ENCODE measurements around the gene STRN4. TPM values are rescaled to one million over a fixed set of nuclear protein-coding genes. Genes with fewer than 3 reads are reported as not detected.

Gene STRN4
- polyA plus RNA-seq, 4 donors: 74.9 to 113 (median 91.5) TPM

DNA sequence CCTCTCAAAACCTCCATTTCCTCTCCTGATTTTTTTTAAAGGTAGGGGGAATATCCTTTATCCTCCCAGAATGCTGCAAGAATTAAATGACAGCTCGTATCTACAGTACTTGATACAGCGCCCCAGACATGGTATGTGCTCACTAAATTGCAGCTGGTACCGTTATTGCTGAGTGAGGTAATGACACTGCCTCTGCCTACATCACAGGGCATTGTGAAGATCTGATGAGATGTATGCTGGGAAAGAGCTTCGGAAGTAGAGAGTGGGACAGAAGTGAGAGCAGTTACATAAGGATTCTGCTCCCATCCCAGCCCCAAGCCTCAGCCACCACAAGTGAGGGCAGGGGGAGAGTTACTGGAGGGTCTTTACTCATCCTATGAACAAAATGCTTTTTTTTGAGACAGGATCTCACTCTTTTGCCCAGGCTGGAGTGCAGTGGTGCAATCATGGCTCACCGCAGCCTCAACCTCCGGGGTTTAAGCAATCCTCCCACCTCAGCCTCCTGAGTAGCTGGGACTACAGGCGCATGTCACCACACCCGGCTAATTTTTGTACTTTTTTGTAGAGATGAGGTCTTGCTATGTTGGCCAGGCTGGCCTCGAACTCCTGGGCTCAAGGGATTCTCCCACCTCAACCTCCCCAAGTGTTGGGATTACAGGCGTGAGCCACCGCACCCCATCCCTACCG, 2.1 kb downstream of the STRN4 start:
- no peak for DNase-seq (ENCODE audit: low read depth in 4 of 4, low spot score in 2 of 4)

DNA sequence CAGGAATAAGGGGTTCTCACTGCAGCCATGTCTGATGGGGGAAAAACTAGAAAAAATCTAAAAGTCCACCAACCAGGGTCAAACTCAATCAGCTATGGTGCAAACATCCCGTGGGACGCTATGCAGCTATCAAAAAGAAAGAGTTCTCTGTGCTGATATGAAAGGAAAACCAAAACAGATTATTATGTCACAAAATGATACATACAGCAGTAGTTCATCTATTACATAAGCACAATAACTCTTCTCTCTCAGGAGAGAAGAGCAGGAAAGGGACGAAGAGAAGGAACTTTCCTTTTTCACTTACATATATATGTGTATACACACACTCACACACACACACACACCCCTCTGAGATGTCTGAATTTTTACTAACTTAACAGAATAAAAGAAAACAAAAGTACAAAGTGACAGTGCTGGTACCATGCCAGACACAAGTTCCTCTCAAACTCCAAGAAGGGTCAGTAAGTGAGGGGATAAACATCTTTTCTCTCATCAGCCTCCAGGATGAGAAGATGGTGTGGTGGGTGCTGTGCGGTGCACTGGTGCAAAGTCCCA, 3.2 kb downstream of the STRN4 start:
- no peak for DNase-seq (ENCODE audit: low read depth in 4 of 4, low spot score in 2 of 4)

- no peak for DNase-seq (ENCODE audit: low read depth in 4 of 4, low spot score in 2 of 4)
Measured at GRCh38 chr19:46741447-46741846, 4.8 kb downstream of the STRN4 start.

DNA sequence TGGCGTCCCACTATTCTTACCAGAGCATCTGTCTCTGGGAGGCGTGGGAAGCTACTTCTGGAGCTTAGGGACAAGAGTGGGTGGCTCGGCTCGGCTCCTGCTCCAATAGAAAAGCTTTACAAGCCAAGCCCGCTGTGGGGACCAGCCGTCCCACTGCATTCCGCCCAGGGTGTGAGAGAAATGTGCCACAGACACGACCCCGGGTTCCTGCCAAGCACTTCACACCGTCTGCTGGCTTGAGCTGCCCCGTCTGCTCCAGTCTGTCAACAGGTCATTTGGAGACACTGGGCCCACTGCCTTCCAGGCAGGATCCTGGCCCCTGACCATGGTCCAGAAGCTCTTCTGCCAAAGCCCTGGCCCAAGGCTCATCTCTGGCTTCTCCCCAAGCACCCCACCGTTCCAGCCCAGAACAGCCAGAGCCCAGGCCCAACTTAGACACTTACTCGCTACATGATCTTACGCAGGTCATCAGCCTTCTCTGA, 6.9 kb downstream of the STRN4 start:
- DNase-seq (ENCODE audit: low read depth in 4 of 4, low spot score in 2 of 4): no peak

DNA sequence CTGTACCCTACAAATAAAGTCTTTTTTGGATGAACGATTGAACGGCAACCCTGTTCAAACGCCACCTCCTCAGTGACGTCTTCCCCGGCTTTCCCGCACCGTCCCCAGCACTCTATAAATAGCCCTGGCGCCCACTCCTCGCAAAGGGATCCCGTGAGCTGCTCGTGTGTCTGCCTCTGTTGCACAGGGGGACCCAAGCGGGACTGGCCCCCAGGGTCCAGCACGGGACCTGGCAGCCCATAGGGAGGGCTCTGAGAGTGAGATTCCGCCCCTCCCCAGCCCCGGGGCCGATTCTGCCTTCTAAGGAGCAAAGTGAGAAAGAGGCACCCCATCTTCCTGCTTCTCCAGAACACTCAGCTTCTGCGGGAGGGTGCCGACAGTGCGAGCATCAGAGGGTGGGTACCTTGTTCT, 8.5 kb downstream of the STRN4 start:
- DNase-seq (ENCODE audit: low read depth in 4 of 4, low spot score in 2 of 4): no peak

DNA sequence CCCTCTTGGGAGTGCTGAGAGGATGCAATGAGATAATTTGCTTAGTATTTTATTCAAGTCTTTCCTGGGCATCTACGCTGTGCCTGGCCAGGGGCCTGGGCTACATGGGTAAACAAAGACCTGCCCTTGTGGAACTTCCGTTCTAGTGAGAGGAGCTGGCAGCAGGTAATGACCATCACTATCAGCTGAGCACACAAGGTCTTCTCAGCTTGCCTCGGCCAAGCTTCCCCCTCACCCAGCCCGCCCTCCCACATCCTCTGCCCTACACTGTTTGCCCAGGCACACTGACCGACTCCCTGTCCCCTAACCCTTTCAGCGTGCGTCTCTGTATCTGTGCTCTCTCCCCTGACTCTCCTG, 9.0 kb downstream of the STRN4 start:
- DNase-seq (ENCODE audit: low read depth in 4 of 4, low spot score in 2 of 4): no peak

DNA sequence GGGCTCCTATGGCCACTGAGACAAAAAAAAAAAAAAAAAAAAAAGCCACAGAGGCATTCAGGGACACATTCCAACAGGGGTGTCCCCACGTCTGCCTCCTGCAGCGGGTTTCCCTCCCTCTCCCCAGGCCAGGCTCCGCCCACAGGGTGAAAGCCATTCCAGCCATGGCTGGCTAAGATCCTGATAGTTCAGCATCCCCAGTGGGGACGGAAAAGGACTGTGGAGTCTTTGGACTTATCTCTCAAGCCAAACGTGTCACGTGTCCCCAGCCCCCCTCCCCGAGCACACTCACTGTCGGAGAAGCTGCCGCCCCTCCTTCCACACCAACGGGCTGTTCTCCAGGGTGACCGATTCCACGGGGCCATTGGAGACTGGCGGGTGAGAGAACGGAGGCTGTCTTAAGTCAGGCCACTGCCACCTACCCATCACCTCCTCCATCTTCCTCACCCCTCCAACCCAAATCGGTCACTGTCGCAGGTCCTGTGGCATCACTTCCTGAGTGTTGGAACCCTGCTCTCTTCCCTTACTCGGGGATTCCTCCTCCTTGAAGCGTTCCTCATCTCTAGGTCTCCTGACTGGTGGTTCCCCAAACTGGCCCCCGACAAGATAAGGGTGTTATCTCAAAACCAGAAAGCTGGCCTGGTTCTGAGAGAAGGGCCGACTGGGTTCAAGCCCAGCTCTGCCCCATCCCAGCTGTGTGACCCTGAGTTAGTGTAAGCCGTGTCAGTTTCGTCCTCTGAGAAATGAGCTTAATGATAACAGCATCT, 9.5 kb downstream of the STRN4 start:
- DNase-seq (ENCODE audit: low read depth in 4 of 4, low spot score in 2 of 4): no peak

- no peak for DNase-seq (ENCODE audit: low read depth in 4 of 4, low spot score in 2 of 4)
Measured at GRCh38 chr19:46733690-46734292, 12.5 kb downstream of the STRN4 start.

DNA sequence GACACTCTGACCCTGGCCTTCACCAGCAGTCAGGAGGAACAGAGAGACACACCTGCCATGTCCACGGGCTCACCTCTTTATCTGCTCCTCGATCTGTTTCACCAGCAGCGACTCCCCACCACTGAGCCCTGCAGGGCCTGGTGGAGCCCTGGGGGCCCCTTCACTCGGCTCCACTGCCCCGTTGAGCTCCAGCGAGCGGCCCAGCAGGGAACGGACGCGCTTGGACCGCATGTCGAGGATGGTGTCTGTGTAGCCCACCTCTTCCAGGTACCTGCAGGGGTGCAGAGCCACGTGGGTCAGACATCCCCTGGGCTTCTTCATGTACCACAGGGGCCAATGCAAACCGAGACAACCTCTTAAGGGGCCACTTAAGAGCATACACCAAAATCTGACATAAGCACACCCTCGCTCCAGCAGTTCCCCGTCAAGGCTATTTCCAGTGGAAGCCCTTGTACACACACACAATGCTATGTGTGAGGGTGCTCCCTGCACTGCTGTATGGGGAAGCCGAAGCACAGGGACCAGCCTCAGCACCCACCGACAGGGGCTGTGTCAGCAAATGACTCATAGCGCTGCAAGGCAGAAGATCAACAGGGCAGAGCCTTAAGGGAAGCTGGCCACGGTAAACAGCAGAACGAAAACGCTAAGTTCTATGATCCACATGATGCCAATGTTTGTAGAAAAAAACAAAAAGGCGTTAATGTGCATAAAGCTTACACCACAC, 13.1 kb downstream of the STRN4 start:
- DNase-seq (ENCODE audit: low read depth in 4 of 4, low spot score in 2 of 4): no peak

DNA sequence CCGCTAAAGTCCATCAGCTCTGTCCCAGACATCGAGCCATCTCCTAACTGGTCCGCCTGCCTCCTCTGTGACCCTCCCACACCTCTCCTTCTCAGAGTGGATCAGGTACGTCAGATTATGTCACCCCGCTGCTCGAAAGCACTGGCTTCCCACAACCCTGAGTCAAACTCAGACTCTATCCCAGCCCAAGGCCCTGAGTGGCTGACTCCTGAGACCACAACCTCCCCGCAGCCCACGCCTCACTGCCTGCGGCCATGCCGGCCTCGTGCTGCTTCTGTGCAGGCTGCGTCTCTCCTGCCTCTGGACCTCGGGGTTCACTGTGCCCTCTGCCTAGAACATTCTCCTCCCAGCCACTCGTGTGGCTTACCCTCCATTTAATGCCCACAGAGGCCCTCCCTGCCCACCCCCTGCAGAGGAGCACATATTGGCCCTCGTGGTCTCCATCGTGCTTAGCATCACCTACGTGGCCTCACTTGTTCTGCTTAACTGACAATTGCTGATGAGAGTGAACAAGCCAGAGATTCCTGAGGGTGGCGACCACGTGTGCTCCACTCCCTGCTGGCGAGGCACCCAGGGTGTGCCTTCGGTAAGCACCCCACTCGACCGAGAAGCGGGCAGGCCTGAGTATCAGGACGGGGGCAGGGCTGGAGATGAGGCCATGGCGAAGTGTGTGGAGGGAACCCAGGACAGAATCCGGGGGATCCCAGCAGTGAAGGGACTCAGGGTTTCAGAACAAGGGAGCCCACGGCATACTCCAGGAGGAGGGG, 13.9 kb downstream of the STRN4 start:
- DNase-seq (ENCODE audit: low read depth in 4 of 4, low spot score in 2 of 4): no peak

DNA sequence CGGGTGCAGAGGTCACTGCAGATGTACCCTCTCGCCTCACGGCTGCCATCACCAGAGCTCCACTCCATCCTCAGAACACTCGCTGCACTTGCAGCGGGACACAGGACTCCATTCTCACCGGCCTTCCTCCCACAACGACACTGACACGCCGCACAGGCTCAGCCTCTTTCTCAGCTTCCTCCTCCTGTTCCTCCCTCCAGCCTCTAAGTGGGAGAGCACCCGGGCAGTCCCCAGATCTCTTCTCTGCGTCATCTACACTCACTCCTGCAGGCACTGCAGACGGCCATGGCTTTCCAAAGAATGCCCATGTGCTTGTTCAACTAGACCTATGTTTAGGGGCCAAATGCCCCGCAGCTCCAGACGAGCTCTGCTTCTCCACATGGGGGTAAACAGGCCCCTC, 14.7 kb downstream of the STRN4 start:
- no peak for DNase-seq (ENCODE audit: low read depth in 4 of 4, low spot score in 2 of 4)

DNA sequence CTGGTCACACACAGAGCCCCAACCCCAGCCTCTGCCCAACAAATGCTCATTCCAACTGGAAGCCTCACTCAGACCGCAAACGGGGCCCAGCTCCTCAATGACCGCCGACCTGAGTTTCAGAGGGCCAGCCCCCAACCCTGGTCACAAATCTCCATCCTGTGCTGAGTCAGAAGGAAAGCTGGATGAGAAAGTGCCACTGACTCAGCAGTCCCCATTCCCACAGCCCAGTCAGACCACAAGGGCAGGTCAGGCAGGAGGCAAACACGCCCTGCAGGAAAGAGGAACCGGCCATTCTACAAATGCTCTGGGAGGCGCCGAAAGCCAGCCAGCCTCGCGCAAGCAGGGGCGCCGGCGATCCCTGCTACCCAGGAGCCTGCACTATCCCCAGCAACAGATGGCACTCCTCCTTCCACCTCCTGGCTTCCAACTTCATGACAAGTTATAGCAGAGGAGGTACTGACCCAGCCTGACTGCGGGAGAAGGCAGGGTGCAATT, 15.2 kb downstream of the STRN4 start:
- DNase-seq (ENCODE audit: low read depth in 4 of 4, low spot score in 2 of 4): no peak

- no peak for DNase-seq (ENCODE audit: low read depth in 4 of 4, low spot score in 2 of 4)
Measured at GRCh38 chr19:46730595-46730994, 15.7 kb downstream of the STRN4 start.

DNA sequence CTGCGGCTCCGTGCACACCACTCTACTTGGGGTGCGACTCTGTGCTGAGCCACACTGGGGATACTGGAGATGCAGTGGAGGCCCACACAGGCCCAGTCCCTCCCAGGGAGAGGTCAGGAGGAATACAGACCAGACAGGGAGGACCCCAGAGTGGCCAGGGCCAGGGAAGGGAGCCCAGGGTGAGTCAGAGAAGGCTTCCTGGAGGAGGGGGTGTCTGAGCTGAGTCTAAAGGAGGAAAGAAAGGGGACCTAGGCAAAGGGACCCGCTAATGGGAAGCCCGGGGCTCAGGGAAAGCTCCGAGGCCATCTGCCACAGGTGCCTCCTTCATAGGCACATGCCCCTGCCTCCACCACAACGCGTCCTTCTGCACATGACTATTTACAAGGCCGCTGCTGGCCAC, 16.1 kb downstream of the STRN4 start:
- DNase-seq (ENCODE audit: low read depth in 4 of 4, low spot score in 2 of 4): no peak

DNA sequence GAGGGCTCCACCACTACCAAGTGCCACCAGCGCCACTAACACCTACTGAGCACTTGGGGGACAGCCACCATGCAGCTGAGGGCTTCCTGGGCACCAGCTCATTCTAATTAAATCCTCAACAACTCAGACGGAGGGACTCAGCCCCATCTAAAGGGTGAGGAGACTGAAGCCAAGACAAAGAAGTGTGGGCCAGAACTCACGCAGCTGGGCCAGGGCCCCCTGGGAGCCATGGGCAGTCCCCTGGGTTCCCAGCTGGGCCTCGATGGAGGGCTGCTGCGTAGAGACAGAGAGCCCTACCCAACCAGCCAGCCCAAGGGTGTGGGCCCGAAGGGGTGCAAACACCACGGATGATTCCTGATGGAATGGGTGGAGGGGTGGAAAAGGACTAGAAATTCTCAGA, 16.6 kb downstream of the STRN4 start:
- no peak for DNase-seq (ENCODE audit: low read depth in 4 of 4, low spot score in 2 of 4)

DNA sequence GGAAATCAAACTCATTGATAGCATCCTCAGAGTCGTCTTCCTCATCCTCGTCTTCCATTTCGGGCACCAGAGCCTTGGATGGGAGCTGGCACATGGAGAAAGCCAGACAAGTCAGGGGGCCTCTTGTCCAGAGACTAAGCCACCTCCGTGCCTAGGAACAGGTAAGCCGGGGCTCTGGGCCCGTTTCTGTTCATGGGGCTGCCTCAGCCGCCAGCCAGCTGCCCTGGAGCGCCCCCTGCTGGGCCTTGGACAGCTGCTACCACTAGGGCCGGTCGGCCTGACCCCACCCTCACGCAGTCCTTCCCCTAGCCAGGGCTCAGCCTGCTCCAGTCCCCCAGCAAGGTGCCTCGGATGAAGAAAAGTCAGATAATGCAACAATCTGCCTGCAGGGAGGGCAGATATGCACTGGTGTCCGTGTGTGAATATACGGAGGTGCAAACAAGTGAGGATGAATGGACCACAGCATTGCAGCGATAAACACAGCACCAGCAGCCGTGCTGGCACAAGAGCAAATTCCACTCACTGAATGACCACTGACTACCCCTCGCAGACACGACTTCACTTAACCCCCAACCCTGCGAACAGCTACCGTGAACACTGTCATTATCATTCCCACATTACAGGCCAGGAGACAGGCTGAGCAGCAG, 17.4 kb downstream of the STRN4 start:
- no peak for DNase-seq (ENCODE audit: low read depth in 4 of 4, low spot score in 2 of 4)

- no peak for DNase-seq (ENCODE audit: low read depth in 4 of 4, low spot score in 2 of 4)
Measured at GRCh38 chr19:46728208-46728607, 18.0 kb downstream of the STRN4 start.

DNA sequence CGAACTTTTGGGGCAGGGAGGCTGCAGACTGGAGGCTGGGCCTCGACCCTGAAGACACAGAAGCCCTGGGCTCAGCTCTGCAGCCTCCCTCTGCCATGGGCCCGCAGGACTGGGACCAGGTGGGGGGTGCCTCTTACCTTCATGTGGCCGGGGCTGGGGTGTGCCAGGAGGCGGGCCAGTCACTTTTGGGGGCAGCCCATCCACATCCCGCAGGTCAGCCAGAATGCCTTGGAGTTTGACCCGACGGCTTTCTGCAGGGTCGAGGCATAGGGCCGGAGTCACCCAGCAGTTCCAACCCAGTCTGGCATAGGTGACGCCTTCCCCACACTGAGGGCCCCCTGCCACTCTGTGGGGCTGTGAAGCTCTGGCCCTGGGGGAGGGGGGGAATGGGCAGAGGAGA, 18.5 kb downstream of the STRN4 start:
- DNase-seq (ENCODE audit: low read depth in 4 of 4, low spot score in 2 of 4): no peak

GRCh38 chr19:46726971-46727501, 19.2 kb downstream of the STRN4 start:
- no peak for DNase-seq (ENCODE audit: low read depth in 4 of 4, low spot score in 2 of 4)

Measured in left renal cortex interstitium (tissue), 4 donors.